Neural progenitor cell (in vitro differentiated cells): ENCODE data around the gene ADAT1. TPM values are rescaled to one million over a fixed set of nuclear protein-coding genes. Genes with fewer than 3 reads are reported as not detected.

Source experiments
- DNase-seq: peaks from one replicate; pipeline ENCODE4 v3.0.0-alpha.2; 2016; ENCODE audit warnings: low spot score
- H2AFZ ChIP-seq: fragments of 200-600 bp; sonication (generic); replicated peaks from 2 replicates; pipeline ENCODE4 v1.6.1; 2016; ENCODE audit warnings: antibody characterized with exemption
- H3F3A ChIP-seq: fragments of 200-600 bp; sonication (generic); 2 replicates; pipeline ENCODE4 v1.6.1; 2016; ENCODE audit warnings: antibody characterized with exemption, low read depth
- H3K27ac ChIP-seq: fragments of 200-600 bp; sonication (generic); 2 replicates; pipeline ENCODE4 v1.5.1; 2016; ENCODE audit warnings: mild to moderate bottlenecking
- H3K27me3 ChIP-seq: fragments of 200-600 bp; sonication (generic); 2 replicates; pipeline ENCODE4 v1.6.1; 2016; ENCODE audit warnings: mild to moderate bottlenecking, moderate library complexity
- H3K36me3 ChIP-seq: fragments of 200-600 bp; sonication (generic); 2 replicates; pipeline ENCODE4 v1.5.1; 2016
- H3K4me1 ChIP-seq: fragments of 200-600 bp; sonication (generic); 2 replicates; pipeline ENCODE4 v1.6.1; 2016; ENCODE audit warnings: mixed run types
- H3K4me2 ChIP-seq: fragments of 200-600 bp; sonication (generic); 2 replicates; pipeline ENCODE4 v1.6.1; 2016
- H3K4me3 ChIP-seq: fragments of 200-600 bp; sonication (generic); 2 replicates; pipeline ENCODE4 v1.5.1; 2016
- H3K79me2 ChIP-seq: fragments of 200-600 bp; sonication (generic); 2 replicates; pipeline ENCODE4 v1.6.1; 2016; ENCODE audit warnings: low read depth
- H3K9ac ChIP-seq: fragments of 200-600 bp; sonication (generic); 2 replicates; pipeline ENCODE4 v1.6.1; 2016
- H3K9me3 ChIP-seq: fragments of 200-600 bp; sonication (generic); 2 replicates; pipeline ENCODE4 v1.5.1; 2016; ENCODE audit warnings: low read depth
- H4K20me1 ChIP-seq: fragments of 200-600 bp; sonication (generic); 2 replicates; pipeline ENCODE4 v1.6.1; 2016; ENCODE audit warnings: low read depth
- H3K27ac Mint-ChIP-seq: 3 replicates; pipeline ENCODE4 v1.8.0; 2021; ENCODE audit warnings: mixed read lengths
- H3K27me3 Mint-ChIP-seq: 2 replicates; pipeline ENCODE4 v1.8.0; 2022; ENCODE audit warnings: low read depth, mild to moderate bottlenecking, inconsistent platforms, moderate library complexity, mixed read lengths; ENCODE audit not compliant: insufficient read depth
- H3K36me3 Mint-ChIP-seq: 3 replicates; pipeline ENCODE4 v1.8.0; 2021; ENCODE audit warnings: mixed read lengths
- H3K4me1 Mint-ChIP-seq: 3 replicates; pipeline ENCODE4 v1.8.0; 2021; ENCODE audit warnings: mixed read lengths
- H3K4me3 Mint-ChIP-seq: 3 replicates; pipeline ENCODE4 v1.8.0; 2021; ENCODE audit warnings: mild to moderate bottlenecking, moderate library complexity, mixed read lengths
- H3K9me3 Mint-ChIP-seq: 3 replicates; pipeline ENCODE4 v1.8.0; 2020; ENCODE audit warnings: mixed read lengths
- CTCF ChIP-seq: fragments of 200-600 bp; sonication (generic); IDR thresholded peaks from 2 replicates; pipeline ENCODE4 v1.5.1; 2017; ENCODE audit warnings: antibody characterized with exemption, mild to moderate bottlenecking
- EZH2 ChIP-seq: fragments of 200-600 bp; sonication (generic); IDR thresholded peaks from 2 replicates; pipeline ENCODE4 v1.6.1; 2017; ENCODE audit warnings: antibody characterized with exemption, mild to moderate bottlenecking, moderate library complexity
- EZH2phosphoT487 ChIP-seq: fragments of 200-600 bp; sonication (generic); IDR thresholded peaks from 2 replicates; pipeline ENCODE4 v1.6.1; 2017; ENCODE audit warnings: antibody characterized with exemption
- total RNA-seq: library from RNA; depleted of rRNA; stranded (reverse); fragments of >200 nt; gene quantifications from 2 replicates; pipeline ENCODE4 v1.2.3, GENCODE V29; 2015; ENCODE audit warnings: low replicate concordance

ADAT1 gene
- total RNA-seq, 1 donor from 2014 or later = 76.6 TPM

GRCh38 chr16:75644240-75645012, 21.3 kb upstream of the ADAT1 start:
- Mint-ChIP-seq H3K27me3 (peaks cover 5% of the 10 kb centered on the region), H3K27ac (no peak overlapping the region), H3K9me3 (no peaks in the 10 kb centered on the region), H3K4me3 (peak overlapping the region; percentile 27), H3K4me1 (peaks cover 19% of the 10 kb centered on the region), H3K36me3 (peaks cover 21% of the 10 kb centered on the region)
- H3F3A ChIP-seq = peaks cover 13% of the 10 kb centered on the region
- H3K4me3 ChIP-seq = no peak overlapping the region
- no peaks in the 10 kb centered on the region for H3K27me3 ChIP-seq
- H3K36me3 ChIP-seq = peaks cover 5% of the 10 kb centered on the region
- H3K4me2 ChIP-seq = no peak overlapping the region
- no peaks in the 10 kb centered on the region for H3K9me3 ChIP-seq
- no peak overlapping the region for H3K27ac ChIP-seq
- no peak overlapping the region for H2AFZ ChIP-seq
- no peak overlapping the region for H3K9ac ChIP-seq
- DNase-seq = no peak
- no peaks in the 10 kb centered on the region for H4K20me1 ChIP-seq
- peaks cover 3% of the 10 kb centered on the region for H3K4me1 ChIP-seq
- H3K79me2 ChIP-seq = peaks cover 67% of the 10 kb centered on the region
- TF ChIP-seq EZH2phosphoT487 (no peak), CTCF (no peak), EZH2 (no peak)

GRCh38 chr16:75640598-75640997, 17.5 kb upstream of the ADAT1 start:
- H3F3A ChIP-seq = no peaks in the 10 kb centered on the region
- Mint-ChIP-seq H3K36me3 (peaks cover 31% of the 10 kb centered on the region), H3K27me3 (no peaks in the 10 kb centered on the region), H3K27ac (no peak overlapping the region), H3K4me1 (peaks cover 9% of the 10 kb centered on the region), H3K4me3 (no peak overlapping the region), H3K9me3 (no peaks in the 10 kb centered on the region)
- H3K4me3 ChIP-seq = no peak overlapping the region
- no peak overlapping the region for H2AFZ ChIP-seq
- no peak for DNase-seq
- no peak overlapping the region for H3K27ac ChIP-seq
- no peaks in the 10 kb centered on the region for H3K27me3 ChIP-seq
- no peak overlapping the region for H3K9ac ChIP-seq
- H3K36me3 ChIP-seq = peaks cover 9% of the 10 kb centered on the region
- H3K9me3 ChIP-seq = no peaks in the 10 kb centered on the region
- no peaks in the 10 kb centered on the region for H4K20me1 ChIP-seq
- H3K4me2 ChIP-seq = no peak overlapping the region
- H3K4me1 ChIP-seq = no peaks in the 10 kb centered on the region
- TF ChIP-seq CTCF = no peak
- no peak for TF ChIP-seq EZH2
- TF ChIP-seq EZH2phosphoT487 = no peak
- H3K79me2 ChIP-seq = peaks cover 34% of the 10 kb centered on the region

DNA sequence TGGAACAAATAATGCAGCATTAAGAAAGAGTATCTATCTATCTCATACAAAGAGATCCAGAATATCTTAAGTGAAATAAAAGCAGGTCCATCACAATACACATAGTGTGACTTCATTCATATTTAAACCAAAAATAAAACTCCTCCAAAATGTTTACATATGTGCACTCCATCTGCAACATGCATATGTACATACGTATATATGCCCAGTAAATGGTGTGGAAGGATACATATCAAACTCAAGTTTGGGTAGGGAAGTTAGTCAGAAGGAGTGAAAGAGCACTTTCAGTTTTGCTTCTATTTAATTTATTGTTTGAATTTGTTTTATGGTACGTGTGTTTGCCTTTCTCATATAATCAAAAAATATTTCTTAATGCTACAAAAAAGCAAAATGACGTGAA, 12.0 kb upstream of the ADAT1 start:
- no peak overlapping the region for H3K4me3 ChIP-seq
- no peak overlapping the region for H3K4me2 ChIP-seq
- no peak overlapping the region for H3K27ac Mint-ChIP-seq
- peaks cover 36% of the 10 kb centered on the region for H3K36me3 Mint-ChIP-seq
- H3K9ac ChIP-seq = no peak overlapping the region
- no peaks in the 10 kb centered on the region for H3K9me3 Mint-ChIP-seq
- no peak overlapping the region for H3K4me3 Mint-ChIP-seq
- no peaks in the 10 kb centered on the region for H3K79me2 ChIP-seq
- peaks cover 23% of the 10 kb centered on the region for H3K36me3 ChIP-seq
- H3K4me1 ChIP-seq = no peaks in the 10 kb centered on the region
- no peak overlapping the region for H3K27ac ChIP-seq
- no peaks in the 10 kb centered on the region for H3K4me1 Mint-ChIP-seq
- H2AFZ ChIP-seq = no peak overlapping the region
- no peak for DNase-seq
- no peaks in the 10 kb centered on the region for H3F3A ChIP-seq
- no peaks in the 10 kb centered on the region for H3K27me3 Mint-ChIP-seq
- no peak for TF ChIP-seq EZH2
- no peak for TF ChIP-seq EZH2phosphoT487
- TF ChIP-seq CTCF = no peak
- no peaks in the 10 kb centered on the region for H3K9me3 ChIP-seq
- no peaks in the 10 kb centered on the region for H3K27me3 ChIP-seq
- H4K20me1 ChIP-seq = no peaks in the 10 kb centered on the region
